Measurements from ENCODE around the gene CRIM1. TPM values are rescaled to one million over a fixed set of nuclear protein-coding genes. Genes with fewer than 3 reads are reported as not detected.

The CRIM1 gene
- total RNA-seq, 1 donor from 2014 or later = 273 TPM

DNA sequence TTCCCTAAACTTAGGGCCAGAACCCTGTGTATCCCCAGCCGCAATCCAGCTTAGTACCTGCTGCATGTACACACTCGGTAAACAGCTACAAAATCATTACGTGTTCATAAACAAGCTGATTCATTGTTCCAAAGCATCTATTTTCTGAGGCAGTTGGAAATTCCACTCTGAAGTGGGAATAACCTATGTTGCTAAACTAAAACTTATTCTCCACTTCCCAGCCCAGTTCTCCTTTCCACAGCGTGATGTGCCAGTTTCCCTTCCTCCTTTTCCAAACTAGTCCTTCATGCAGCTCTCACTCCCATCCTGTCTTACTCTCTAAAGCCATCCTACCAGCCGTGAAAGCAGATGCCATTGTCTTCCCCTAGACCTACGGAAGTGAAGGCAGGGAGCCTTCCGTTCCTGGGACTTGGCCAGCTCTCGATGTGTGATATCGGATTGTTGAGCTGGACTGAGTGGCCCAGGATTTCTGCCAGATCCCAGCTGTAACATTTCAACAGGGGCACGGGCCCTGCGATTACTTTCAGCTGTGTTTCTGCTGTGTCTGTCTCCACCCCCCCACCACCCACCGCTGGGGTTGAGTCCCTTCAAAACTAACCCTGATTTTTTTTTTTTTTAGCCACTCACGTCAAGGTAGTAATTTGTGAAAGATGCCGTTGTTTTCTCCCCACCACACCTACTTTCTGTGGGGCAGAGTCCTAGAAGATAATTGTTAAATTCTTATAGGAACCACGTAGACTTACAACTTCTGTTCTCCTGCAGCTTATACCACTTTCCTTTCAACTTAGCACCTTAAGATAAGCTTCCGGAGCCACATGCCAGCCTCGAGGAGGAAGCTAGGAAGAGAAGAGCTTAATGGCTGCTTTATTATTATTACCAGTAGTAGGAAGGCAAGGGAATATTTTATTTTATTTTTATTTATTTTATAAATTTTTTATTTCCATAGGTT, 100.9 kb downstream of the CRIM1 start:
- H3K9me3 ChIP-seq = no peaks in the 10 kb centered on the region
- H3K27ac ChIP-seq = peak overlapping the region; percentile 69 to 77
- intact Hi-C loops (cut with DNase I) = loop anchor here (5.0 kb wide), 1 partner anchor 99 kb away; the partner anchor contains the start of gene CRIM1
- no peaks in the 10 kb centered on the region for H3K27me3 ChIP-seq
- peak overlapping the region in 1 of 2 donors; percentile 23 for H3K4me3 ChIP-seq
- peaks cover 29 to 83% of the 10 kb centered on the region in 2 donors for H3K4me1 ChIP-seq
- peak in 1 of 2 donors; percentile 84 for DNase-seq (ENCODE audit: low spot score in 2 of 2)
- TF ChIP-seq, protein P1, sequence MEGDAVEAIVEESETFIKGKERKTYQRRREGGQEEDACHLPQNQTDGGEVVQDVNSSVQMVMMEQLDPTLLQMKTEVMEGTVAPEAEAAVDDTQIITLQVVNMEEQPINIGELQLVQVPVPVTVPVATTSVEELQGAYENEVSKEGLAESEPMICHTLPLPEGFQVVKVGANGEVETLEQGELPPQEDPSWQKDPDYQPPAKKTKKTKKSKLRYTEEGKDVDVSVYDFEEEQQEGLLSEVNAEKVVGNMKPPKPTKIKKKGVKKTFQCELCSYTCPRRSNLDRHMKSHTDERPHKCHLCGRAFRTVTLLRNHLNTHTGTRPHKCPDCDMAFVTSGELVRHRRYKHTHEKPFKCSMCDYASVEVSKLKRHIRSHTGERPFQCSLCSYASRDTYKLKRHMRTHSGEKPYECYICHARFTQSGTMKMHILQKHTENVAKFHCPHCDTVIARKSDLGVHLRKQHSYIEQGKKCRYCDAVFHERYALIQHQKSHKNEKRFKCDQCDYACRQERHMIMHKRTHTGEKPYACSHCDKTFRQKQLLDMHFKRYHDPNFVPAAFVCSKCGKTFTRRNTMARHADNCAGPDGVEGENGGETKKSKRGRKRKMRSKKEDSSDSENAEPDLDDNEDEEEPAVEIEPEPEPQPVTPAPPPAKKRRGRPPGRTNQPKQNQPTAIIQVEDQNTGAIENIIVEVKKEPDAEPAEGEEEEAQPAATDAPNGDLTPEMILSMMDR (IDR thresholded peaks at IDR 0.05) = no peak
- peaks cover 0 to 8% of the 10 kb centered on the region in 2 donors for H3K36me3 ChIP-seq

DNA sequence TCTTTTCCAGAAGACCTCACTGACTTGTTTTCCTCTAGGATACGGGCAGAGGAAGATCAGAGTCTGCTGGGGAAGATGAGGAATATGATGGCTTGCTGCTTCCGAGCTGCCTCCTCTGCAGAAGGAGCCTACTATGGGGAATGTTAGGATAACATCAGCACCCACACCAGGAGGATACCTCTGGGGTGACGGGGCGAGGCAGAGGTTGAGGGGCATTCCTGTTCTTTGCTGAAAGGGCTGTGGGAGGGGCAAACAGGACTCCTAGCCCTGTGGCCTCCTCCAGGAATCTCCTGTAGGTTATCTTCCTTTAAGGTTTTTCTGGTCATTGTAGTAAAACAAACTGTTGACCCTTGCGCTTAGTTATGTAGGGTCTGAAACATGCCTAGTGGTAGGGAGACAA, 102.5 kb downstream of the CRIM1 start:
- Histone ChIP-seq H3K9me3 (no peaks in the 10 kb centered on the region), H3K36me3 (peaks cover 0 to 12% of the 10 kb centered on the region in 2 donors), H3K4me3 (no peak overlapping the region), H3K27me3 (no peaks in the 10 kb centered on the region), H3K4me1 (peaks cover 21 to 80% of the 10 kb centered on the region in 2 donors), H3K27ac (peak overlapping the region; percentile 69 to 77)
- no peak for DNase-seq (ENCODE audit: low spot score in 2 of 2)
- TF ChIP-seq, protein P1 (IDR thresholded peaks at IDR 0.05) = no peak
- intact Hi-C loops (cut with DNase I) = loop anchor here (5.0 kb wide), 1 partner anchor 101 kb away; the partner anchor contains the start of gene CRIM1

DNA sequence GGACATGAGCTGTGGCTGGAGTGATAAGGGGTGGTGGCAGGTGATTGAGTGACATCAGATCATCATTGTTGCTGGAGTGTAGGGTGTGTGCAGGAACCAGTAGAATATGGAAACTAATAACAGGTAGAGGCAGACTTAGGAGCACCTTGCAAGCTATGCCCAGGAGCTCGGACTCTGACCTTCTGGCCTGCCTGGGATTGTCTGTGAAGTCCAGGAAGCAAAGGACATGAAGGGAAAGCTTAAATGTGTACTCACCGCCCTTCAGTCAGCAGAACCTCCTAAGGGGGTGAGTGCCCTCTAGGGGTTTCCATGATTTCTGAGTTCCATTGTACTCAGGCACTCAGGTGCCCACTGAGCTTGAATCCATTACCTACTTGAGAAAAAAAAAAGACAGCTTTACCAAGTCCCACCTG, 104.2 kb downstream of the CRIM1 start:
- Histone ChIP-seq H3K9me3 (no peaks in the 10 kb centered on the region), H3K27me3 (no peaks in the 10 kb centered on the region), H3K4me3 (no peak overlapping the region), H3K4me1 (peaks cover 14 to 70% of the 10 kb centered on the region in 2 donors), H3K36me3 (peaks cover 3 to 25% of the 10 kb centered on the region in 2 donors), H3K27ac (peak overlapping the region; percentile 77 to 78)
- DNase-seq (ENCODE audit: low spot score in 2 of 2) = no peak
- TF ChIP-seq, protein P1 (IDR thresholded peaks at IDR 0.05) = peak; percentile 21 to 63 (median 29)
- intact Hi-C loops (cut with DNase I) = loop anchor here (5.0 kb wide), 1 partner anchor 102 kb away; the partner anchor contains the start of gene CRIM1

DNA sequence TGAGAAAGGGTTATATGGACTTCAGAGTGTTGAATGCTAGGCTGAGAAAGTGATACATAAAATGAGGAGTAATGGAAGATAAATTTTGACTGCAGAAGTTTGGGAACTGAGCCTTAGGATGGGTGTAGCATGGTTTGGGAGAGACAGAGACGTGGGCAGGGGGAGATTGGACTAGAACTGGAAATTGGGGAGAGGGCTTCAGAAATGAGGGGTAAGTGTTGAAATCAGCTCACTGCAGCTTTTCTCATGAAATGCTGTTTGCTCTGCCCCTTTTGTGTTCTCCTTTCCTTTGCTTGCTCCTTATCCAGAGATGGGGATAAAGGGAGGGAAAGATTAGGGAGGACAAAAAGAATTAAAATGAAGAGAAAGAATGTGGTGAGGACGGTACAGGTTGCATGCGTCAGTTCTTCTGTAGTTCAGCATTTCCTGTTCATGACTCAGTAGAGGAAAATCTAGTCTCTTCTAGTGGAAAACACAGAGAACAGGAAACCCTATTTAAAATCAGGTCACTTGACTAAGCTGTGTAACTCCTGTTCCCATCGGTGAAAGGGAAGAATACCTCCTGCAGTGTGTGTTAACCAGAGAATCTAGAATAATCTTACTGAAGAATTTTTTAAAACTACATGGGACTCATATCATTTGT, 105.6 kb downstream of the CRIM1 start:
- Histone ChIP-seq H3K36me3 (peaks cover 14 to 36% of the 10 kb centered on the region in 2 donors), H3K27ac (peak overlapping the region; percentile 77 to 78), H3K27me3 (no peaks in the 10 kb centered on the region), H3K4me1 (peaks cover 6 to 55% of the 10 kb centered on the region in 2 donors), H3K4me3 (no peak overlapping the region), H3K9me3 (no peaks in the 10 kb centered on the region)
- DNase-seq (ENCODE audit: low spot score in 2 of 2) = no peak
- TF ChIP-seq, protein P1 (IDR thresholded peaks at IDR 0.05) = no peak
- intact Hi-C loops (cut with DNase I) = no loop called here

DNA sequence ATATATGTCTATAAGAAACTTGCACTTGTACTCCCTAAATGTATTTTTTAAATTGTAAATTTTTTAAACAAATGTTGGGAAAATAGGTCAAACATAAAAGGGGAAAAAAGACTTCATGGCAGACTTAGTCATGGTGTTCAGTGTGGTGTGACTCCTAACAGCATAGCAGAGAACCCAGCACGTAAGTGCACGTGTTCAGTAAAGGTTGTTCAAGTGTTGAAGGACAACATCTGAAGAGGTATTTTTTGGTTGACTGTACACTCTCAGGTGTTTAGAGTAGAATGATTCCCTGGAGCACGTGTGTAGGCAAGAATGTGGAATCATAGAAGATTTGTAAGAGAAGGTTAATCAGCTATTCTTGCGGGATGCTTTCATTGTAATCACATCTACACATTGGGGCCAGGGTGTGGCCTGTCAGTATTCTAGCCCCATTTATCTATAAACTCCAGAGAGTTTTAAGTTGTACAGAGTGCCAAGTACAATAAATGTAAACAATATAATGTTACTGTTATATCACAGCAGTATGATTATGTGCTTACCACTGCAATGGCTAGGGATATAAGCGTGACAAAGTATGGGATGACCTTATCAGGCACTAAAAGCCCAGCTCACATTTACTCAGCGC, 106.8 kb downstream of the CRIM1 start:
- Histone ChIP-seq H3K4me3 (no peak overlapping the region), H3K27ac (peak overlapping the region; percentile 77 to 78), H3K4me1 (peaks cover 6 to 44% of the 10 kb centered on the region in 2 donors), H3K9me3 (no peaks in the 10 kb centered on the region), H3K36me3 (peaks cover 23 to 47% of the 10 kb centered on the region in 2 donors), H3K27me3 (no peaks in the 10 kb centered on the region)
- DNase-seq (ENCODE audit: low spot score in 2 of 2) = no peak
- intact Hi-C loops (cut with DNase I) = no loop called here
- TF ChIP-seq, protein P1 (IDR thresholded peaks at IDR 0.05) = no peak

All from ascending aorta (tissue), 2 donors.